Measurements from ENCODE around the gene HEYL.
A peak's percentile ranks its signal among the peaks of the same experiment; 100 is the strongest.

HEYL gene

GRCh38 chr1:39663559-39663958, 24.1 kb upstream of the HEYL start:
- no peak for DNase-seq (ENCODE audit: low read depth)

GRCh38 chr1:39662861-39663260, 23.4 kb upstream of the HEYL start:
- DNase-seq (ENCODE audit: low read depth) = no peak

GRCh38 chr1:39659538-39659937, 20.1 kb upstream of the HEYL start:
- no peak for DNase-seq (ENCODE audit: low read depth)

GRCh38 chr1:39659110-39659509, 19.7 kb upstream of the HEYL start:
- no peak for DNase-seq (ENCODE audit: low read depth)

- peak; percentile 33 for DNase-seq (ENCODE audit: low read depth)
These were observed 18.6 kb upstream of the HEYL start for GRCh38 chr1:39657923-39658485.

- DNase-seq (ENCODE audit: low read depth) = no peak
These were observed 18.0 kb upstream of the HEYL start for GRCh38 chr1:39657402-39657801.

- DNase-seq (ENCODE audit: low read depth) = no peak
These were observed 16.9 kb upstream of the HEYL start for GRCh38 chr1:39656391-39656790.

- no peak for DNase-seq (ENCODE audit: low read depth)
These were observed 16.3 kb upstream of the HEYL start for GRCh38 chr1:39655578-39656268.

- DNase-seq (ENCODE audit: low read depth) = no peak
These were observed 14.8 kb upstream of the HEYL start for GRCh38 chr1:39654291-39654690.

- DNase-seq (ENCODE audit: low read depth) = peak; percentile 62
These were observed 14.1 kb upstream of the HEYL start for GRCh38 chr1:39653546-39654031.

GRCh38 chr1:39652554-39652953, 13.1 kb upstream of the HEYL start:
- DNase-seq (ENCODE audit: low read depth) = no peak

- no peak for DNase-seq (ENCODE audit: low read depth)
These were observed 12.7 kb upstream of the HEYL start for GRCh38 chr1:39652105-39652504.

- no peak for DNase-seq (ENCODE audit: low read depth)
These were observed 11.0 kb upstream of the HEYL start for GRCh38 chr1:39650431-39650830.

- no peak for DNase-seq (ENCODE audit: low read depth)
These were observed 10.3 kb upstream of the HEYL start for GRCh38 chr1:39649636-39650185.

GRCh38 chr1:39648496-39648895, 9.1 kb upstream of the HEYL start:
- no peak for DNase-seq (ENCODE audit: low read depth)

GRCh38 chr1:39647247-39647646, 7.8 kb upstream of the HEYL start:
- DNase-seq (ENCODE audit: low read depth) = no peak

GRCh38 chr1:39646232-39647081, 7.0 kb upstream of the HEYL start:
- no peak for DNase-seq (ENCODE audit: low read depth)

- no peak for DNase-seq (ENCODE audit: low read depth)
These were observed 6.1 kb upstream of the HEYL start for GRCh38 chr1:39645411-39646043.

GRCh38 chr1:39643705-39644104, 4.3 kb upstream of the HEYL start:
- DNase-seq (ENCODE audit: low read depth) = no peak

GRCh38 chr1:39642796-39643195, 3.4 kb upstream of the HEYL start:
- DNase-seq (ENCODE audit: low read depth) = no peak

- no peak for DNase-seq (ENCODE audit: low read depth)
These were observed 1.4 kb upstream of the HEYL start for GRCh38 chr1:39640861-39641260.

GRCh38 chr1:39638965-39639304, 508 bp downstream of the HEYL start:
- no peak for DNase-seq (ENCODE audit: low read depth)
